ENCODE results near the gene TMX1. TPM values are rescaled to one million over a fixed set of nuclear protein-coding genes. Genes with fewer than 3 reads are reported as not detected.

Gene TMX1
- total RNA-seq, 1 donor from 2014 or later: 49.2 TPM

DNA sequence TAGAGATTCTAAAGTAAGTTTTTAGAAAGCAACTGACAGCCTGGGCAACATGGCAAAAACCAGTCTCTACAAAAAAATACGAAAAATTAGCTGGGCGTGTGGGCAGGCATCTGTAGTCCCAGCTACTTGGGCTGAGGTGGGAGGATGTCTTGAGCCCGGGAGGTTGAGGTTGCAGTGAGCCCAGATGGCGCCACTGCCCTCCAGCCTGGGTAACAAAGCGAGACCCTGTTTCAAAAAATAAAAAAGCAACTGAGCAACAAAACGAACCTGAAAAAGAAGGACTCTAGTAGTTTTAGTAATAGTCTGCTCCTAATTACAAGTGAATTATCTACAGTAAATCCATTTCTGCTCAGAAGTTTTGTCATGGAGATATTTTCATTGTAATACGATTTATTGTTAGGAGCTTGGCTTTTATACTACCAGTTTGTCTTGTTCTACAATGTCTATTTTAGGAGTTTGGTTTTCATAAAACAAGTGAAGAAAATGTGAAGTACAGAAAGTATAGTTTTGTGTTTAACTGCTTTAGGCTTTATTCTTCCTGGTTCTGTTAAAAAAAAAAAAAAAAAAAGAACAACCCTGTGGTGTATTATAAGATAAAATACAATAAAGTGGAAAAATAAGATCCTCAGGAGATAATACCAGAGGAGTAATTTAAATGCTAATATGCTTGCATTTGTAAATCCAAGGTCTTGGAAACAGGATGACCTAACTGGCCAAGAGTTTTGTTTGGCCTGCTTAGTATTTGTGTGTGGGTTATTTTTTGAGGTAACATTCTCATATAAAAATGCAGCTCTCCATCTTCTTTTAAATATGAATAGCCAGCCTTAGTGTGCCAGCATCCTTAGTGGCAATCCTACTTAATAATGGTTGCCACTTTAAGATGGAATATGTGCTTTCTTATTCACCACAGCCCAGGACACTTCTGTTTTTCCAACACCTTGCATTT is 2.8 kb downstream of the TMX1 start:
- no peak for DNase-seq (ENCODE audit: low read depth, low spot score)

GRCh38 chr14:51244591-51244990 is 4.5 kb downstream of the TMX1 start:
- DNase-seq (ENCODE audit: low read depth, low spot score): no peak

GRCh38 chr14:51246032-51246431 is 6.0 kb downstream of the TMX1 start:
- no peak for DNase-seq (ENCODE audit: low read depth, low spot score)

- DNase-seq (ENCODE audit: low read depth, low spot score): no peak
Measured at GRCh38 chr14:51248016-51248987, 8.3 kb downstream of the TMX1 start.

- DNase-seq (ENCODE audit: low read depth, low spot score): no peak
Measured at GRCh38 chr14:51251486-51251885, 11.4 kb downstream of the TMX1 start.

GRCh38 chr14:51253880-51254279 is 13.8 kb downstream of the TMX1 start:
- no peak for DNase-seq (ENCODE audit: low read depth, low spot score)

DNA sequence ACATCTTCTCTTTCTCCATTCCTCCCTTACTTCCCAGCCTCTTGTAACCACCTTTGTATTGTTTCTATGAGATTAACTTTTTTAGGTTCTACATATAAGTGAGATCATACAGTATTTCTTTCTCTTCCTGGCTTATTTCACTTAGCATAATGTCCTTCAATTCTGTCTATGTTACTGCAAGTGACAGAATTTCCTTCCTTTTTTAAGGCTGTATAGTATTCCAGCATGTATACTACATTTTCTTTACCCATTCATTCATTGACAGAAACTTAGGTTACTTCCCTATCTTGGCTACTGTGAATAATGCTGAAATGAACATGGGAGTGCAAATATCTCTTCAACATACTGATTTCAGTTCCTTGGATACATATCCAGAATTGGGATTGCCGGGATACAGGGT is 18.2 kb downstream of the TMX1 start:
- no peak for DNase-seq (ENCODE audit: low read depth, low spot score)

GRCh38 chr14:51258788-51259187 is 18.7 kb downstream of the TMX1 start:
- no peak for DNase-seq (ENCODE audit: low read depth, low spot score)

GRCh38 chr14:51260225-51260624 is 20.2 kb downstream of the TMX1 start:
- DNase-seq (ENCODE audit: low read depth, low spot score): no peak

DNA sequence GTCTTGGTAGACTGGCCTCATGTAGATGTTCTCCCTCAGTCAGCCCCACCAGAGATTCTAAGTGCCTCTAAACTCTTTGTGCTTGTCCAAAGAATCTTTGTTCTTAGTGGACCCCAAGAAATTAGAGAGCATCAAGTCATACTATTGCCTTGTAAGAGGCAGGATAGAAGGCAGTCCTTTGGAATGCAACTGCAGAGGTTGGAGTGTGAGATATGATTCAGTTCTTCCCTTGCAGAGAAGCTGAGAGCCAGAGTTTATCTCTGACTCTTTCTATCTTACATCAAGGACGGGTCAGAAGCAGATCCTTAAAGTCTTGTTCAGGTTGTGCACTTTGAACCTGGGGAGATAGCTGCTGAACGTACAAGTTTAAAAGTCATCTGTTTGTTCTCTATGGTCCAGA is 21.1 kb downstream of the TMX1 start:
- no peak for DNase-seq (ENCODE audit: low read depth, low spot score)

GRCh38 chr14:51262868-51263267 is 22.8 kb downstream of the TMX1 start:
- no peak for DNase-seq (ENCODE audit: low read depth, low spot score)

- no peak for DNase-seq (ENCODE audit: low read depth, low spot score)
Measured at GRCh38 chr14:51269634-51270033, 29.6 kb downstream of the TMX1 start.

DNA sequence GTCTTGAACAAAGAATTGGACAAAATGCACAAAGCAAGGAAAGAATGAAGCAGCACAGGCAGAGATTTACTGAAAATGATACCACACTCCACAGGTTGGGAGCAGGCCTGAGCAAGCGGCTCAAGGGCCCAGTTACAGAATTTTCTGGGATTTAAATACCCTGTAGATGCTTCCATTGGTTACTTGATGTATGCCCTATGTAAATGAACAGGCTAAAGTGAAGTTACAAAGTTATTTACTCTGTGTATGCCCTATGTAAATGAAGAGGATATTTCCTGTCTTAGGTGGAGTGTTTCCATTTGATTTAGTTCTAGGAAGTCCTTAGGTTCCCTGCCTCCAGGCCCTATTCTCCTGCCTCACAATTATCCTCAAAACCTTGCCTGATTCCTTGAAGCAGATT is 36.6 kb downstream of the TMX1 start:
- DNase-seq (ENCODE audit: low read depth, low spot score): no peak

DNA sequence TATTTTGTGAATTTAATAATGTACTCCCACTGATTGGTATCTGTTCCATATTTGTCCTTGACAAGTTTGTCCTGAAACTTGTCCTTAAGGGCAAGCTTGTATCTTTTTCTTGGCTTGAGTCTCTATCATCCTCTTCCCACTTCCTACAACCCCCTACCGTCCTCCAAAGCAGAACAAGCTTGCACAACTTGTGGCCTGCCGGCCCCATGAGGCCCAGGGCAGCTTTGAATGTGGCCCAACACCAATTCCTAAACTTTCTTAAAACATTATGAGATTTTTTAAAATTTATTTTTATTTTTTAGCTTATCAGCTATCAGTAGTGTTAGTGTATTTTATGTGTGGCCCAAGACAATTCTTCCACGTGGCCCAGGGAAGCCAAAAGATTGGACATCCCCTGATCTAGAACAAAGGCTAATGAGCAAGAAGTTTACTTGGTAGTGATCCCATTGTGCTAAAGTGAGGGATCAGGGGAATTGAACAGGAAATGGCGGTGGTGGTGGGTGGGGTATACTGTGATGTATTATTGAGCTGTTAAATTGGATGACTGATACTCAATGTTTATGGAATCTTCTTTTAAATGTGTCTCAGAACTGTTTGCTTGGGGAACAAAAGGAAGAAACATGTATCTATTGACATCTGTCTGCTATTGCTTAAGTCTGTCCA is 37.8 kb downstream of the TMX1 start:
- DNase-seq (ENCODE audit: low read depth, low spot score): no peak

DNA sequence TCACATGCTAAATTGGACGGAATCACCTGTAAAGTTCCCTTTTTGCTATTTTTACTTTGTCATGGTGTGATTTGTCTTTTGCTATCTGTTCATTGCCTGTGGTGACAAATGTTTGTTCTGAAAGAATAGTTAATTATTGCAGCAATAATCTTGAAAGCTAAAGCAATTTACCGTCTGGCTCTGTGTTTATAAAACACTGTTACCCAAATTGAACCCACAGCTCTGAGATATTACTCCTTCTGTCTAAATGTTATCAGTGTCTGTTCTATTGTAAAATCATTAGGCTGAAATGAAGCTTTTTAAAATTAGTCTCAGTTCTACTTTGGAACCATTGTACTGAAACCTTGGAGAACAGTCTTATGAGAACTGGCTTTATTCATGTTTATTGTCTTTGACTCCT is 42.5 kb downstream of the TMX1 start:
- no peak for DNase-seq (ENCODE audit: low read depth, low spot score)

DNA sequence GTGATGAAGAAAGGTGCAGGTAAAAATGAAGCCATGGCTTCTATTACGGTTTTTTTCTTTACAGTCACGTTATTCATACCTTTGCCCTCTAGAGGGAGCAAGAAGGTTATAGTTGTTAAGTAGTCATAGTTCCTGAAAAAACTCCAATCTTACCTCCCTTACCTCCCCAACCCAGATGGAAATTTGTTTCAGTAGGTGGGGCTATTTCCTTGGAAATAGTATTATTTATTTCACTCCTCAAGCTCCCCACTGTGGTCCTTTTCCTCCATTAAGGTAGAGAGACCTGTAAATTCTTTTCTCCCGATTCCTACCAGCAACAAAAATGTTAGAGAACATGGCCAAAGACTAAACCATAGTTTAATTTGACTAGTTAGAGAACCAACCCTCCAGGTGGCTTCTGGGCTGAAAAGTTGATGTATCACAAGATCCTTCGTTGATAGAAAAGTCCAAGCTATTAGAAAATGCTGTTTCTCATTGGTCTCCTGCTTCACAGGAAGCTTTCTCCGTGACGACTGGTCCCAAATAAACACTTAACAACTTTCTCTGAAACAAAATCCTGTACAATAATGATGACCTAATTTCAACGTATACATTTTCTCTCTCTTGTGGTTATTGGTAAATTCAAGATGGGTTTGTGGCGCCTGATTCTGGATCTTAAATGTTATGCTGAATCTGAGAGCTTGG is 43.5 kb downstream of the TMX1 start:
- DNase-seq (ENCODE audit: low read depth, low spot score): peak; percentile 74

- DNase-seq (ENCODE audit: low read depth, low spot score): no peak
Measured at GRCh38 chr14:51284241-51284640, 44.2 kb downstream of the TMX1 start.

GRCh38 chr14:51285120-51285519 is 45.1 kb downstream of the TMX1 start:
- no peak for DNase-seq (ENCODE audit: low read depth, low spot score)

GRCh38 chr14:51289169-51289568 is 49.1 kb downstream of the TMX1 start:
- DNase-seq (ENCODE audit: low read depth, low spot score): no peak

DNA sequence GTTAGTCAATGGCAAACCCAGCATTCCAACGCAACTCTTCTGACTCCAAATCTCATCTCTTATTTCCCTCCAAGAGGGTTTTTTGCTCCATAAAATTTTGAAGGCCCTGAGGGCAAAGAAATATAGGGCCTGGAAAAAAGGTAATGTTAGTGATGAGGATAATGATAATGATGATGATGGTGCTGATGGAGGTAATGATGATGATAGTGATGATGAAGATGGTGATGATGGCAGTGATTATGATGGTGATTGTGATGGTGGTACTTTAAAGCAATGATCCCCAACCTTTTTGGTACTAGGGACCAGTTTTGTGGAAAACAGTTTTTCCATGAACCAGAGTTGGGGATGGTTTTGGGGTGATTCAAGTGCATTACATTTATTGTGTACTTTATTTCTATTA is 50.1 kb downstream of the TMX1 start:
- no peak for DNase-seq (ENCODE audit: low read depth, low spot score)

DNA sequence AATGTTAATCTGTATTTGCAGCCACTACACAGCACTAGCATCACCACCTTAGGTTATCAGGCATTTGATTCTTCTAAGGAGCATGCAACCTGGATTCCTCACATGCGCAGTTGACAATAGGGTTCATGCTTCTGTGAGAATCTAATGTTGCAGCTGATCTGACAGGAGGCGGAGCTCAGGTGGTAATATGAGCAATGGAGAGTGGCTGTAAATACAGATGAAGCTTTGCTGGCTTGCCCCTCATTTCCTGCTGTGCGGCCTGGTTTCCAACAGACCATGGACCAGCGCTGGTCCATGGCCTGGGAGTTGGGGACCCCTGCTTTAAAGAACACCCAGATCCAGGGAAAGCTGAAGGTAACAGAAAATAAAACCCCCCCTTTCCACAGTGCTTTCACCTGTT is 51.0 kb downstream of the TMX1 start:
- no peak for DNase-seq (ENCODE audit: low read depth, low spot score)

All from pulmonary artery endothelial cell (primary cell).